ENCODE results near the gene HSPA4. TPM values are rescaled to one million over a fixed set of nuclear protein-coding genes. Genes with fewer than 3 reads are reported as not detected.

HSPA4 gene
- total and polyA plus RNA-seq, 2 of the 4 experiments (the other 2 are of a cell fraction), result 34.9 to 120 TPM

DNA sequence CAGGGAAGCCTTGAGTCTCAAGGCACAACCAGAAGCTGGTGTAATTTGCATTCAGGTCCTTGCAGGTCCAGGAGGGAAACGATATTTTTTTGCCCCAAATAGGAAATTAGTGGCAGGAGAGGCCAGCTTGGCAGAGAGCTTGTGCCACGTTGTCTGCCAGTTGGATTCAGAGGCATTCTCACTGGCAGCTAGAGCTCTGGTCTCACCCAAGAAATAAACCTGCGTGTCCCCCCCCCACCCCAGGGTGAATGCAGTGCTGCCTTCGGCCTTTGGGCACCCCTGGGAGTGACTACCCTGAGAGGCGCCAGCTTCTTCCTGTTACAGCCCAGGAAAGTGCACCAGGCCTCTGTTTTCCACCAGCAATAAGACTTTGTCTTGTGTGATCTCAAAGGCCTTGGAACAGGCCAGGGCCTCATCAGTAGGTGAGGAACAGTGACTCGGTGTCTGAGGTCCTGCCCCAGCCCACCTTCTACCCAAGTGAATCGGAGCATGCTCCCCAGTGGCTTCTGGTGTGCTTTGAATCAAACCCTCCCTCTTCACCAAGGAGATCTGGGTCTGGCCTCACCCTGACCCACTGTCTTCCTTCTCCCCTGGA lies 68.4 kb downstream of the HSPA4 start:
- no peak for ATAC-seq (ENCODE audit: low read depth)
- no peak overlapping the region for H2BK5ac ChIP-seq (ENCODE audit: low read depth, low read length, poor library complexity, severe bottlenecking)
- H4K20me1 ChIP-seq (ENCODE audit: insufficient read depth, low read length), result no peaks in the 10 kb centered on the region; the same call in 1 of the 2 replicates
- no peak for DNase-seq
- WGBS, 2 experiments (ENCODE audit: extremely low coverage in 2 of 2, insufficient read length in 1 of 2), result 32% methylated on average over 4 of the region's 7 CpGs; no CpG with 5 or more reads in 1 of the 2 experiments
- no peak overlapping the region for H3K27ac ChIP-seq (ENCODE audit: insufficient read depth, low read length)
- TF ChIP-seq, protein P1, sequence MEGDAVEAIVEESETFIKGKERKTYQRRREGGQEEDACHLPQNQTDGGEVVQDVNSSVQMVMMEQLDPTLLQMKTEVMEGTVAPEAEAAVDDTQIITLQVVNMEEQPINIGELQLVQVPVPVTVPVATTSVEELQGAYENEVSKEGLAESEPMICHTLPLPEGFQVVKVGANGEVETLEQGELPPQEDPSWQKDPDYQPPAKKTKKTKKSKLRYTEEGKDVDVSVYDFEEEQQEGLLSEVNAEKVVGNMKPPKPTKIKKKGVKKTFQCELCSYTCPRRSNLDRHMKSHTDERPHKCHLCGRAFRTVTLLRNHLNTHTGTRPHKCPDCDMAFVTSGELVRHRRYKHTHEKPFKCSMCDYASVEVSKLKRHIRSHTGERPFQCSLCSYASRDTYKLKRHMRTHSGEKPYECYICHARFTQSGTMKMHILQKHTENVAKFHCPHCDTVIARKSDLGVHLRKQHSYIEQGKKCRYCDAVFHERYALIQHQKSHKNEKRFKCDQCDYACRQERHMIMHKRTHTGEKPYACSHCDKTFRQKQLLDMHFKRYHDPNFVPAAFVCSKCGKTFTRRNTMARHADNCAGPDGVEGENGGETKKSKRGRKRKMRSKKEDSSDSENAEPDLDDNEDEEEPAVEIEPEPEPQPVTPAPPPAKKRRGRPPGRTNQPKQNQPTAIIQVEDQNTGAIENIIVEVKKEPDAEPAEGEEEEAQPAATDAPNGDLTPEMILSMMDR (conservative IDR thresholded peaks at IDR 0.05; ENCODE audit: low read depth, low read length), result no peak
- TF ChIP-seq CEBPB (IDR thresholded peaks at IDR 0.05; ENCODE audit: low read depth, low read length) (no peak), POLR2A (IDR thresholded peaks at IDR 0.05; ENCODE audit: low read depth, low read length) (no peak), SMC3 (IDR thresholded peaks at IDR 0.05; ENCODE audit: low read depth, low read length) (no peak), FOS (IDR thresholded peaks at IDR 0.05; ENCODE audit: low read depth, low read length) (no peak), RFX5 (IDR thresholded peaks at IDR 0.05; ENCODE audit: low read depth, low read length) (no peak)
- H3K36me3 ChIP-seq (ENCODE audit: control insufficient read depth, insufficient read depth, low read length), result no peaks in the 10 kb centered on the region
- dilution Hi-C loops (cut with HindIII; ENCODE audit: low sequenced_read_pairs, unreplicated experiment) (no loop called here), in situ Hi-C loops (cut with MboI; ENCODE audit: low sequenced_read_pairs) (no loop called here), intact Hi-C loops (cut with micrococcal nuclease) (no loop called here)
- no peak overlapping the region for H4K91ac ChIP-seq (ENCODE audit: insufficient read depth, low read depth, low read length)
- no TSS peak for BruUV-seq (replicated peaks)
- no peak overlapping the region for H3K18ac ChIP-seq (ENCODE audit: low read depth, low read length)
- no peaks in the 10 kb centered on the region for H3K79me1 ChIP-seq (ENCODE audit: low read depth in 1 of 2, low read length in 2 of 2)
- no peak overlapping the region for H3K4me2 ChIP-seq (ENCODE audit: low read depth, low read length)
- H3K4me3 ChIP-seq (ENCODE audit: insufficient read depth, low read depth, low read length), result no peak overlapping the region
- peaks cover 21% of the 10 kb centered on the region for H3K27me3 ChIP-seq (ENCODE audit: control insufficient read depth, insufficient read depth, low read length)
- no peak overlapping the region for H2AFZ ChIP-seq (replicated peaks; ENCODE audit: low read length, poor library complexity)
- H3K9me1 ChIP-seq (ENCODE audit: insufficient read depth, low read length), result no peaks in the 10 kb centered on the region
- H3K4me1 ChIP-seq (ENCODE audit: control insufficient read depth, insufficient read depth, low read length), result no peaks in the 10 kb centered on the region
- H4K5ac ChIP-seq (ENCODE audit: low read depth, low read length), result no peak overlapping the region
- no peak overlapping the region for H3K9ac ChIP-seq (ENCODE audit: low read depth, low read length)
- H2AK9ac ChIP-seq (replicated peaks; ENCODE audit: low read depth, low read length, poor library complexity), result no peak overlapping the region
- CTCF ChIA-PET, result interaction anchor here (1.2 kb wide), 1 partner anchor 37 kb away, joined by 4 read pairs; no protein-coding TSS in a partner anchor
- no peak overlapping the region for H3K4ac ChIP-seq (ENCODE audit: low read depth, low read length)
- H2AK5ac ChIP-seq (ENCODE audit: low read depth, low read length), result no peak overlapping the region
- H2BK120ac ChIP-seq (ENCODE audit: low read depth, low read length), result no peak overlapping the region
- no peak overlapping the region for H2BK15ac ChIP-seq (ENCODE audit: low read depth, low read length)
- H4K8ac ChIP-seq (ENCODE audit: low read depth in 2 of 2, low read length in 2 of 2), result no peak overlapping the region
- H3K14ac ChIP-seq (replicated peaks; ENCODE audit: low read depth, low read length), result no peak overlapping the region
- H2BK20ac ChIP-seq (ENCODE audit: low read depth, low read length), result no peak overlapping the region
- no peak overlapping the region for H3K23ac ChIP-seq (ENCODE audit: low read depth, low read length)
- POLR2A ChIA-PET (ENCODE audit: unreplicated experiment), result no interaction called here
- no peak overlapping the region for H3K56ac ChIP-seq (ENCODE audit: extremely low read depth, insufficient read depth, low read length)
- H3K9me3 ChIP-seq (ENCODE audit: control insufficient read depth, insufficient read depth, low read length), result no peaks in the 10 kb centered on the region
